A204.1 (cell line): ENCODE measurements around the gene MMP11.

Experiments used
- FAIRE-seq: peaks from 2 replicates; lab custom pipeline; 2012; peaks lifted over from hg19 to GRCh38; lab: Jason Lieb, UNC

The MMP11 gene

GRCh38 chr22:23762842-23763578 is 9.6 kb upstream of the MMP11 start, which contains the start of gene C22orf15:
Gene C22orf15, plus strand, starts transcription at chr22:23762990. Its CDS starts 317 bp downstream, at chr22:23763307.
- no peak for FAIRE-seq

GRCh38 chr22:23763579-23763945 is 9.1 kb upstream of the MMP11 start:
- no peak for FAIRE-seq

GRCh38 chr22:23763954-23764353 is 8.7 kb upstream of the MMP11 start:
- FAIRE-seq, result no peak

- no peak for FAIRE-seq
Measured at GRCh38 chr22:23764899-23765881, 7.5 kb upstream of the MMP11 start.

GRCh38 chr22:23767303-23767672 is 5.4 kb upstream of the MMP11 start:
- no peak for FAIRE-seq

GRCh38 chr22:23767673-23768548 is 4.7 kb upstream of the MMP11 start, which contains the start of gene CHCHD10:
Gene CHCHD10, minus strand, starts transcription at chr22:23767972. Its CDS starts 98 bp downstream, at chr22:23767874.
- no peak for FAIRE-seq

- FAIRE-seq, result no peak
Measured at GRCh38 chr22:23769321-23769965, 3.2 kb upstream of the MMP11 start.

- no peak for FAIRE-seq
Measured at GRCh38 chr22:23772315-23772648, 367 bp upstream of the MMP11 start.

GRCh38 chr22:23773483-23774113 is 949 bp downstream of the MMP11 start:
- FAIRE-seq, result no peak

- no peak for FAIRE-seq
Measured at GRCh38 chr22:23774114-23774921, 1.7 kb downstream of the MMP11 start.

- no peak for FAIRE-seq
Measured at GRCh38 chr22:23774922-23775436, 2.3 kb downstream of the MMP11 start.

- FAIRE-seq, result no peak
Measured at GRCh38 chr22:23775779-23776375, 3.2 kb downstream of the MMP11 start.

- no peak for FAIRE-seq
Measured at GRCh38 chr22:23777776-23778576, 5.3 kb downstream of the MMP11 start.

- FAIRE-seq, result no peak
Measured at GRCh38 chr22:23778577-23778900, 5.9 kb downstream of the MMP11 start.

GRCh38 chr22:23779083-23779482 is 6.4 kb downstream of the MMP11 start:
- no peak for FAIRE-seq

- no peak for FAIRE-seq
Measured at GRCh38 chr22:23779731-23780130, 7.1 kb downstream of the MMP11 start.

- no peak for FAIRE-seq
Measured at GRCh38 chr22:23780146-23780748, 7.6 kb downstream of the MMP11 start.

GRCh38 chr22:23781065-23781464 is 8.4 kb downstream of the MMP11 start:
- no peak for FAIRE-seq
